22Rv1 (cell line): ENCODE results near the gene UBE2E2.

ENCODE experiments used
- H3K27ac ChIP-seq: fragments of 450-650 bp; 2 replicates; pipeline ENCODE4 v1.5.1; 2017
- ZFX ChIP-seq: fragments of 450-650 bp; IDR thresholded peaks from 2 replicates; pipeline ENCODE4 v1.6.1; 2017; ENCODE audit warnings: antibody characterized with exemption, borderline replicate concordance
- TF ChIP-seq, protein P1 (sequence below): fragments of 450-650 bp; IDR thresholded peaks from 2 replicates; pipeline ENCODE4 v1.5.1; 2017; ENCODE audit warnings: mild to moderate bottlenecking

UBE2E2 gene

DNA sequence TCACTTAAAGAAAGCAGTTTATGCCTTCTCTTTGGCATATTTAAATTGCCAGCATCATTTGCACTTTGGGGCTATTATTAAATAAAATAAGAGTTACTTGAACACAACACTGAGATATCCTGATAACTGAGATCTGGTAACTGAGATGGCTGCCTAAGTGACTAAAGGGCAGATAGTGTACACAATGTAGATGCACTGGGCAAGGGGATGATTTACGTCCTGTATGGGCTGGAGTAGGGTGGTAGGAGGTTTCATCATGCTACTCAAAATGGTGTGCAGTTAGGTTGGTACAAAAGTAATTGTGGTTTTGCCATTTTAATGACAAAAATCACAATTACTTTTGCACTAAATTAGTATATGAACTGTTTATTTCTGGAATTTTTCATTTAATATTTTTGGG, 196.1 kb downstream of the UBE2E2 start:
- TF ChIP-seq, protein P1, sequence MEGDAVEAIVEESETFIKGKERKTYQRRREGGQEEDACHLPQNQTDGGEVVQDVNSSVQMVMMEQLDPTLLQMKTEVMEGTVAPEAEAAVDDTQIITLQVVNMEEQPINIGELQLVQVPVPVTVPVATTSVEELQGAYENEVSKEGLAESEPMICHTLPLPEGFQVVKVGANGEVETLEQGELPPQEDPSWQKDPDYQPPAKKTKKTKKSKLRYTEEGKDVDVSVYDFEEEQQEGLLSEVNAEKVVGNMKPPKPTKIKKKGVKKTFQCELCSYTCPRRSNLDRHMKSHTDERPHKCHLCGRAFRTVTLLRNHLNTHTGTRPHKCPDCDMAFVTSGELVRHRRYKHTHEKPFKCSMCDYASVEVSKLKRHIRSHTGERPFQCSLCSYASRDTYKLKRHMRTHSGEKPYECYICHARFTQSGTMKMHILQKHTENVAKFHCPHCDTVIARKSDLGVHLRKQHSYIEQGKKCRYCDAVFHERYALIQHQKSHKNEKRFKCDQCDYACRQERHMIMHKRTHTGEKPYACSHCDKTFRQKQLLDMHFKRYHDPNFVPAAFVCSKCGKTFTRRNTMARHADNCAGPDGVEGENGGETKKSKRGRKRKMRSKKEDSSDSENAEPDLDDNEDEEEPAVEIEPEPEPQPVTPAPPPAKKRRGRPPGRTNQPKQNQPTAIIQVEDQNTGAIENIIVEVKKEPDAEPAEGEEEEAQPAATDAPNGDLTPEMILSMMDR, result no peak
- no peak for TF ChIP-seq ZFX
- no peak overlapping the region for H3K27ac ChIP-seq

DNA sequence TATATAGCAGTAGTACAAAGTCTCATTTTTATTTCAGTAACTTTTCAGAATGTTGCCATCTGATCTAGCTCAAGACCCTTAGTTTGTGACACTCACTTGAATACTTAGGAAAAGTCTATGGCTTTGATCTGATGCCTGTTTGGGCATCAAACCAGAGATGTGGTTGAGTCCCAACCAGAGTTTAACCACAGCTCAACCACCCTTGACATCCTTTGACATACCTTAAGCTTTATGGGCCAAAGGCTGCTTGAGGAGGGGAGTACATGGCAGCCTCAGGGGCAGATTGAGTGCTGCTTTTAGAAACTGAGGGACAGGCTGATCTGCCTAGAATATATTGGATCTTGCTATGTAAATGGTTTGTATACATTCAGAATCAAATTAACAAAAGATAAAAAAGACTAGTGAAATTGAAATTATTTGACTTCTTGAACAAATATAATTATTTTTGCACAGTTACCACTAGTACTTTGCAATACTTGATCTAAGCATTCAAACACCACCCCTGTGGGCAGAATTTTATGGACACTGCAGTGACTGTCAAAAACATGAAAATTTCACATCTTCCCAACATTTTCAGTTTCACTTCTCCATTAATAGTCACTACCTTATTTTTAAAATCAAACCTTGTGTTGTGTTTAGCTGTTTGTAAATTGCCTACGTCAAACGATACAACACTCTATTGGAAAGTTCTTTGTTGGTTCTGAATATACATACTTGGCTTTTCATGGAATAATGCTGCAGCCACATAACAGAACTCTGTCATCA, 199.8 kb downstream of the UBE2E2 start:
- no peak overlapping the region for H3K27ac ChIP-seq
- TF ChIP-seq, protein P1, result no peak
- TF ChIP-seq ZFX, result no peak

DNA sequence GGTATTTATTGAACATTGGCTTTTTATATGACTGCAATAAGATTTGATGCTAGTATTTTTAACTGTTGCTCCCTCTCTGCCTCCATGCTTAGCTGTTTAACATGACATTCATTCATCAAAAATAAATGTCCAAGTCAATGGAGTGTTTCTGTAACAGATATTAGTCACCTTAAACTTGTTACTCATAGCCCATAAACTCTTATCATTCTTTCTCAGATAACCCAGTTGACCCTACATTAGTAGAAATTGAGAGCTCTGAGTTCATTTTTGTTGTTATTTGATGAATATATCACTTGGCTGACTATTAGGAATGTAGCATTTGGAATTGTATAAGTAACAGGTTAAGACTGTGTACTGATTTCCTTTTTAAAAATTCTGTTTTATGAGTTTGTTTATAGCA, 201.1 kb downstream of the UBE2E2 start:
- no peak overlapping the region for H3K27ac ChIP-seq
- TF ChIP-seq, protein P1, result no peak
- no peak for TF ChIP-seq ZFX

DNA sequence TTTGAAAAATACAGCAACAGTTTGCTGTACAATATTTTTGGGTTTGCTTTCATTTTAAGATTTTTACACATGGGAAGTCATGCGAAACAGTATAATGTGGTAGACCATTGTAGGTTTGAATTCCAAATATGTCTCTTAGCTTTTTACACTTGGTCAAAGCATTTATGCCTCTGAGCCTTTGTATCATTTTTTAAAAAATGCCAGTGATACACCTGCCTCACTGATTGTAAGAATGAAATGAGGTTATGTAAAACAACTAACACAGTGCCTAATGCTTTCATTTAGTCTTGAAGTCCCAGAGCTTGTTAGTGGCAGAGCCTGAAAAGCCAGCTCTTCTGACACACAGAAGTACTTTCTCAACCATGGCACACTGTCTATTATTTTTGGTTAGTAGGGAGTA, 202.0 kb downstream of the UBE2E2 start:
- no peak overlapping the region for H3K27ac ChIP-seq
- no peak for TF ChIP-seq ZFX
- TF ChIP-seq, protein P1, result no peak

DNA sequence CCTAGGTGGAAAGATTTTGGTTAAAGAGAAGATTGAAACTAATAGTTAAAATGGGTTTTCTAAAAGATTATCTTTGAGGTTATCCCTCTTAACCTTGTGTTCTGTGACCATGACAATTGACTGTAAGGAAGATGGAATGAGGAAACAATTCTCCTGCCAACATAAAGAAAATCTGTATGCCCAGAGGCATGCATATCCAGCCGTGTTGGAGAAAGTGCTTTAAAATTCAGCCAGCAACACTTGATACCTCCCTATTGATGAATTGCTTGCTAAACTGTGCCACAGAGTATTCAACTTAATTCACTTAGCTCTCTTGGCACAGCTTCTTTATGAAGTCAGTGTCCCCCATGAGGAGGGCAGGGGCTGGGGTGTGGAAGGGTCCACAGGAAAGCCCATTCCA, 203.5 kb downstream of the UBE2E2 start:
- TF ChIP-seq, protein P1, result no peak
- no peak for TF ChIP-seq ZFX
- H3K27ac ChIP-seq, result no peak overlapping the region

DNA sequence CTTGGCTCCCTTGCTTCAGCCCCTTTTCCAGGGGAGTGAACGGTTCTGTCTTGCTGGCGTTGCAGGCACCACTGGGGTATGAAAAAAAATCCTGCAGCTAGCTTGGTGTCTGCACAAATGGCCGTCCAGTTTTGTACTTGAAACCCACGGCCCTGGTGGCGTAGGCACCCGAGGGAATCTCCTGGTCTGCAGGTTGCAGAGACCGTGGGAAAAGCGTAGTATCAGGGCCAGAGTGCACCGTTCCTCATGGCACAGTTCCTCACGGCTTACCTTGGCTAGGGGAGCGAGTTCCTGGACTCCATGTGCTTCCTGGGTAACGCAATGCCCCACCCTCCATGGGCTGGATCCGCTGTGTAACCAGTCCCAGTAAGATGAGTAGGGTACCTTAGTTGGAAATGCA, 214.9 kb downstream of the UBE2E2 start:
- TF ChIP-seq, protein P1, result no peak
- TF ChIP-seq ZFX, result no peak
- no peak overlapping the region for H3K27ac ChIP-seq

DNA sequence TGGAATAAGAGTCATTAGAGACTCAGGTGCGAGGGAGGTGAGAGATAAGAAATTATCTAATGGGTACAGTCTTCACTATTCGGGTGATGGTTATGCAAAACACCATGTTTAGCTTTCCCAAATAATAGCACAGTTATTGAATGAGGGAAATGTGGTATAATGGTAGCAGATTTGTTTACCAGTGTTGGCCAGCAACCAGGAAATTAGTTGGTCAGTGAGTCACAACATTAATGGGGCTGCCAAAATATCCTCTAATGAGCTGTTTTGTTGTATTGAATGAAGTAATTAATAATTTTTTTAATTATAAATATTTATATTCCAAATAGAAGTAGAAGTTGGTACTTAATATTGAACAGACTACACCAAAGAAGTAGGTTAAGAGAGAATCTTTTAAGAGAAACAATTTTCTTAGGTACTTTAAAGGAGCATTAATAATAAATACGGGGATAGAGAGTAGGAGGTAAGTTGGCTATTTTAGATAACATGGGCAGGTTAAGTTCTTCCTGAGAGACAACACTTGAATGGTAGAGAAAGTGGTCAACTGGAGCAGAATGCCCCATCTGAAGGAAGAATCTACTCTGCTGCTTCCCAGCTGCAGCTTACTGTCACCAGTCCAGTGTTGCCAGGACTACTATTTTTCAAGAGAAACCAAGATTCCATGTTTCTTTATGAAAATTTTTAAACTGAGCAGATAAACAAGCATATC, 218.8 kb downstream of the UBE2E2 start:
- TF ChIP-seq, protein P1, result no peak
- TF ChIP-seq ZFX, result no peak
- H3K27ac ChIP-seq, result no peak overlapping the region
